Activated T-cell treated with anti-CD3 and anti-CD28 coated beads for 24 hours (primary cell): Measurements from ENCODE around the gene TTI1.

Source experiments
- DNase-seq: peaks from one replicate; pipeline ENCODE4 v3.0.0-alpha.2; 2020; ENCODE audit warnings: low read depth

Gene TTI1

GRCh38 chr20:37936041-37936440, 97.2 kb downstream of the TTI1 start:
- DNase-seq: no peak

DNA sequence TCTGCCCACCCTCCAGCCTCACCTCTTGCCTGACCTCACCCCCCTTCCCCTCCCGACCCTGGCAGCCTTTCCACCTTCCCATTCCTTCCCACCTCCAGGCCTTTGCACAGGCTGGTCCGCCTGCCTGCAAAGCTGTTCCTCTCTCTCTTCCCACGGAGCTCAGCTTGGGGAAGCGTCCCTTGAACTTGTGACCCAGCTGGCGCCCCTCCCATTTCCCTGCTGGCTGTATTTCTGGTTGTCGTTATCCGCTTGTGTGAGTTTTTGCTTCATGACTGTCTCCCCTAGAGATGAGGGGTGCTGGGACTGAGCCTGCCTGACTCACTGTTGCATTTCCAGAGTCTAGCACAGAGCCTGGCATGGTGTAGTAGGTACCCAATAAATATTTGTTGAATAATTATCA, 97.8 kb downstream of the TTI1 start:
- DNase-seq: no peak

- DNase-seq: no peak
Observed at GRCh38 chr20:37934634-37935375, 98.5 kb downstream of the TTI1 start.

DNA sequence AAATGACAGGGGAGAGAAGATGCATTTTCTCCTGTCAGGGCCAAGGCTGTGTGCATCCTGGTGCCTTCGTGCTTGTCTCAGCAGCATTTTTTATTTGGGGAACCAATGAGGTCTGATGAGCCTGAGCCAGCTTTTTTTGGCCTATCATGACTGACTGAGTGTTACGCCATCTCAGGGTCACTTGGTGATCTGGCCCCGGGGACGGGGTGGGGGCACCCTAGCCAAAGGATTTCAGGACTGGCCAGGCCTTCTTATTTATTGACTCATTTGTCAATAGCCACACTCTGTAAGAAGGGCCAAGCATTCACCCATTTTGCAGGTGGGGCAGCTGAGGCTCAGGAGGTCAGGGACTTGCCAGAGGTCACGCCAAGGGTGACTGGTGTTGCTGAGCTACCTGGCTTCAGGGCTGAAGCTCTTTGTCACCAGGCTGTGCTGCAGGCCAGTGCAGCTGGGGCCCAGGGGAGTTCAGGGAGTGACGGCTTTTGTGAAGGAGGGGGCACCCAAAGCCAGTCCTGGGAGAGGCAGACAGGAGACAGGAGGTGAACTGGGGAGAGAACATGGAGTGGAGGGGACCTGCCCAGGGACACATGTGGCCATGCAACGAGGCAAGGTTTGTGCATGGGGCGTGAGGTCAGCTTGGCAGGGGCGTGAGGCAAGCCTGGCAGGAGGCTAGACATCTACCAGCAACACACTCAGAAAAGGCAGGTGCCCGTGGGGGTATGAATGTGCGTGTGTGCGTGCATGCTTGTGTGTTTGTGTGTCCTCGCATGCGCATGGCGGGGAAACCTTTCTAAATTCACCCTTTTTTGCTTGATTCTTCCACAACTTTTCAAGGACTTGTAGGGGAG, 99.2 kb downstream of the TTI1 start:
- DNase-seq: no peak
